Inferior parietal cortex (tissue), 1 donor: ENCODE data around the gene FIS1.
"Not testable (repeated sequence)": the region's sequence is repeated elsewhere in the genome, so short reads cannot be mapped to it uniquely, and the experiment has no call there.

Experiments
- DNase-seq: peaks from one replicate; pipeline ENCODE4 v3.0.0-alpha.2; 2016; ENCODE audit errors: extremely low spot score

FIS1 gene

DNA sequence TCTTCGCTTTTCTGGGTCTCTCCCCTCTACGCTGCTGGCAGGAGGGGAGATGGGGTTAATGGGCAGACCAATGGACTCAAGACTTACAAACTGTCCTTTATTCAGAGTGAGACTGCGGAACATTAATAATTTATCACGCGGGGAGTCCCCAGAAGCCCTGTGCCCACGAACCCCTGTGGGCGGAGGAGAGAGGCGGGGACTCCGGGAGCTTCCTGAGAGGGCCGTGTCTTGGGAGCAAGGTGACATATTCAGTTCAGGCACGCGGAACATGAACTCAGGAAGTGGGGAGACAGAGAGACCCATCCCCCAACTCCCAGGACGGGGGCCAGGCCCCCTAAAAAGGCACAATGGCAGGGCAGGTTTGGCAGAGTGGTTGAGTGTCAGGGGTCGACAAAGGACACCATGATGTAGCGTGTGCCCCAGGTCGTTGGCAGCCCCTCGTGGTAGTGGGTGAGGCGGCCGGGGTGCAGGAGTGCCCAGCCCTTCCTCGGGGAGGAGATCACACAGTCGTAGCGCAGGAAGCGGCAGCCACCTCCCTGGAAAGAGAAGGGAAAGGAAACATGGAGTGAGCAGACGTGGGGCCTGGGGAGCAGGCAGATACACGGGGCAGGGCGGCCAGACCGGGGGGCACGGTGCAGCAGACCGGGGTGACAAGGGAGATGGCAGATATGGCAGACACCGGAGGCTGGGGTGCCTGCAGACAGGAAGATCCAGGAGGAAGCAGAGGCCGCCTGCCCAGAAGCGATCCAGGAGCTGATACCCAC, 38.8 kb downstream of the FIS1 start:
- DNase-seq: no peak

DNA sequence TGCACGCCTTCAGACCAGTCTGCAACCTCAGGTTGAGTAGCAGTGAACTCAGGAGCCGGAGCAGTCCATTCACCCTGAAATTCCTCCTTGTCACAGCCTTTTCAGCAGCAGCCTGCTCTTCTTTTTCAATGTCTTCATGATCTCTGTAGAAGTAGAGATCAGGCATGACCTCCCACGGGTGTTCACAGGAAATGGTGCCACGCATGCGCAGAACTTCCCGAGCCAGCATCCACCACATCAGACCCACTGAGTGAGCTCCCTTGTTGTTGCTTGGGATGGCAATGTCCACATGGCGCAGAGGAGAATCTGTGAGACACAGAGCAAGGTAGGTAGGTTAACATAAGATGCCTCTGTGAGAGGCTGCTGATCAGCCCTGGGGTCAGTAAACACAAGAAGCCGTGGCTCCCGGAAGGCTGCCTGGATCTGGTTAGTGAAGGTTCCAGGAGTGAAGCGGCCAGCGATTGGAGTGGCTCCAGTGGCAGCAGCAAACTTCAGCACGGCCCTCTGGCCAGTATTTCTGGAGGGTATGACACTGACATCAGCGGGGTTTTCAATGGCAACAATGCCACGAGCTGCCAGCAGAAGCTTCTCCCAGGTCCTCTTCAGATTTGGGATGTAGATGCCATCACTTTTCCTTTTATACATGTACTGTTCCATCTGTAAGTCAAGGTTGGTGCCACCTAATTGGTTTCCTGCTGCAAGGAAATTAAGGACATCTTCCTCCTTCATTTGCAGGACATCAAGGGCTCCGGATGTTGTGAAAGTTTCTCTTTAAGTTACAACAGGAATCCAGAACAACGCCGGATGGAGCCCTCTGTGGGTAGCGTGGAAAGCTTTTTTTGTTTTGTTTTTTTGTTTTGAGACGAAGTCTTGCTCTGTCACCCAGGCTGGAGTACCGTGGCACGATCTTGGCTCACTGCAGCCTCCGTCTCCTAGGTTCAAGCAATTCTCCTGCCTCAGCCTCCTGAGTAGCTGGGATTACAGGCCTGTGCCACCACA, 40.8 kb downstream of the FIS1 start:
- not testable (repeated sequence) for DNase-seq

DNA sequence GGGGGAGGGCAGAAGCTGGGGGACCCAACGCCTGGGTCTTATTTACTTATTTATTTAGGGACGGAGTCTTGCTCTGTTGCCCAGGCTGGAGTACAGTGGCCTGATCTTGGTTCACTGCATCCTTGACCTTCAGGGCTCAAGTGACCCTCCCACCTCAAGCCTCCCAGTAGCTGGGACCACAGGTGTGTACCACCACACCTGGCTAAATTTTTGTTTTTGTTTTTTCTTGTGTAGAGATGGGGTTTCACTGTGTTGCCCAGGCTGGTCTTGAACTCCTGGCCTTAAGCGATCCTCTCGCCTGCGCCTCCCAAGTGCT, 42.3 kb downstream of the FIS1 start:
- DNase-seq: no peak

DNA sequence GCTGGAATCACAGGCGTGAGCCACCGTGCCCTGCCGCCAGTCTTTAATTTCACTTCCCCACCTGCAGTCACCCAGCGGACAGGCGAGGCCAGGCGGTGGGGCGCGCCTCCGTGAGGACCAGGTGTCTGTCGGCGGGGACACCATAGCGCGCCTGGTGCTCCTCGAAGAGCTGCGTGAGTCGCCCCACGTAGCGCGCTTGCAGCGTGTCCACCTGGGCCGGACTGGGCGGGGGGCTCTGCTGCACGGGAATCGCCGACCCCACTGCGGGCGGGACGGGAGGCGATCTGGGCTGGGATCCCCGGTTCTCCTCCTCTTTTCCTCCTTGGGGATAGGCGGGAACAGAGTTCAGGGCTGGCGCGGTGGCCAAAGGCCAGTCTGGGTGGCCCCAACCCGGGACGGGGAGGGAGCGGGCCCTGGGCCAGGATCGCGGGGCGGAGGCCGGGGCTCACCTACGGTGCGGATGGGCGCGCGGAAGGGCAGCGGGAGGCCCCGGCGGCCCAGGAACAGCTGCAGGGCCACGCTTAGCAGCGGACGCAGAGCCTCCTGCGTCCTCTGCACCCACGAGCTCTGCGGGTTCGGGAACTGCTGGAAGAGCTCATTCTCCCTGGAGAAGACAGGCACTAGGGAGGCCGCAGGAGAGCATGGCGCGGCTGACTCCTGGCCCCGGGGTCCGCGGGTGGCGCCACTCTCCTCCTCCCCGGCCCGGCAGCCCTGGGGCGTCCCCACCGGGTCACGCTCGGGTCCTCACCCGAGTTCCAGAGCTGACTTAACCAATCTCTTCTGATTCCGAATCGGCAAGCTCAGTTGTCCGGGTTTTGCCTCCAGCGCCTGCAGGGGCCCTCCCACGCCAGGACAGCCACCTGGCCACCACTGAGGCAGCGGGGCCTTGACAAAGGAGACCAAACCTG, 42.9 kb downstream of the FIS1 start:
- DNase-seq: no peak

DNA sequence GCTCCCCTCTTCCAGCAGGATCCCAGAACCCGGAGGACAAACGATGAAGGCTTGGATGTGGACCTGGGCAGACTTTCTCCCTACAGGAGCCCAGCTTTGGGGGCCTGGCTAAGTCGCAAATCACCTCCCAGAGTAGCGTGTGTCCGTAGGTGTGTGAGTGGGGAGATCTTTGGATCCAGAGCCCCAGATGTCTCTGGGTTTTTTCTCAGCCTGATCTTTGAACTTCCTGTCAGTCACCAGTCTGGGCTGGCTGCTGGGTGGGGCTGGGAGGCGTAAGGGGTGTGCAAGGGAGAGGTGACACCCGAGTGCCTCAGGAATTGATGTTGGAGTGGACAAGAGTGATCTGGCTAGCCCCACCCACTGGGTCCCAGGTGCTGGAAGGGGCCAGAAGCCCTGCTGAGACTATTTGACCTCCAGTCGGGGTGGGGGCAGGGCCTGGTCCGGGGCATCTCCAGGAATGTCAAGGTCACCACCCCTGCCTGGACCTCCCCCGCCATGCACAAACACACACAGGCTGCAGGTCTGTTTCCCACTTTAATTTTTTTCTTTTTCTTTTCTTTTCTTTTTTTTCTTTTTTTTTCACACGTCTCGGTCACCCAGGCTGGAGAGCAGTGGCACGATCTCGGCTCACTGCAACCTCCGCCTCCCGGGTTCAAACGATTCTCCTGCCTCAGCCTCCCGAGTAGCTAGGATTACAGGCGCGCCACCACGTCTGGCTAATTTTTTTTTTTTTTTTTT, 43.9 kb downstream of the FIS1 start, which contains the start of gene MOGAT3:
Gene MOGAT3, minus strand, starts transcription at position 175 of the 738 bp plus-strand sequence. CDS start 182 bp downstream, outside the sequence.
- DNase-seq: no peak

DNA sequence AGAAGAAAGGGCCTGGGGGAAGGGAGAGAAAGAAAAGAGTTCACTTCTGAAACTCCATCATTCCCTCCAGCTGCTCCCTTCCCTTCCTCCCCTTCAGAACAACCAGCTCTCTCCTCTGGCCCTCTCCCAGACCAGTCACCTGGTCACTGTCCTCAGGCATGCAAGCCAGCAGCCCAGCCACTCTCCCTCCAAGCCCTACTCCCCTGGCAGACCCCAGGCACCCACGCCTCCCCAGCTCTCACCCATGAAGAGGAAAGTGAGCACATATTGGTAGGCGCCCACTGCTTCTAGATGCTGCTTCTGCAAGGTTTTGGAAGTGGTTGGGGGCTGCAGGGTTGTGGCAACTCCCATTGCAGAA, 44.4 kb downstream of the FIS1 start:
- DNase-seq: no peak

DNA sequence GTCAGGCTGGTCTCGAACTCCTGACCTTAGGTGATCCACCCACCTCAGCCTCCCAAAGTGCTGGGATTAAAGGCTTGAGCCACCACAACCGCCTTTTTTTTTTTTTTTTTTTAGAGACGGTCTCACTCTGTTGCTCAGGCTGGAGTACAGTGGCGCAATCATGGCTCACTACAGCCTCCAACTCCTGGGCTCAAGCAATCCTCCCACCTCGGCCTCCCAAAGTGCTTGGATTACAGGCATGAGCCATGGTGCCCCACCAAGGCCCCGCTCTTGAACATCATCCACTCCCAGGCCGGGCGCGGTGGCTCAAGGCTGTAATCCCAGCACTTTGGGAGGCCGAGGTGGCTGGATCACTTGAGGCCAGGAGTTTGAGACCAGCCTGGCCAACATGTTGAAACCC, 45.4 kb downstream of the FIS1 start:
- DNase-seq: not testable (repeated sequence)

DNA sequence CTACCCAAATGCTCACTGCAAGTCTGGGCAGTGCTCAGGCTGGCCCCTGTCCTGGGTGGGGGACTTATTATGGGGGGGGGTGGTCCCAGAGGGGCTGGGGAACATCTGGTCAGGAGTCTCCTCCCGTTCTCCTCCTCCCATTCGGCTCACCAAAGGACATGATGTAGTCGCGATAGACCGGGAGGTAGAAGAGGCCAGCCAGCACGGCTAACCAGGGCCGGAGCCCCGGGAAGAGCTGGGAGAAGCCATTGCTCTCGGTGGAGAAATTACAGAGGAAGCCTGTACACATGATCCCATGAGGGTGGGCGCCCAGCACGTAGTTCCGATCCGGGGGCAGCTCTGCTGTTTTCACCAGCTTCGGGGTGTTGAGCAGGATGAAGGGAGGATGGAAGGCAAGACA, 46.4 kb downstream of the FIS1 start:
- DNase-seq: no peak

DNA sequence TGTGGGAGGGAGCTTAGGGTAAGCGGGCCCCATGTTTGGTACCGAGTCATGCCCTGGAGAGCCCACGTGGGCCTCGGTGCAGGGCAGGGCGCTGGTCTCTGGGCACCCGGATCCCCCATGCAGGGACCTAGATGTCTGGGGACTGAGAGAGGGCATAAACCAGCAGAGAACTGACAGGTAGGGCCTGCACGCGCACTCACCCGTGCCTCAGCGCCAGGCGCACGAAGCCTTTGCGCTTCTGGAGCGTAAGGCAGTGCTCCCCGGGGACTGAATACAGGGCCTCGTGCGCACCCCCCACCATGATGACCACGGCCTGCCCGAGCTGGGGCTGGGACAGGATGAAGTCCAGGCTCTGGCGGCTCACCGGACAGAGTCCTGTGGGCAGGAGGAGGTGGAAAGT, 46.9 kb downstream of the FIS1 start:
- no peak for DNase-seq

DNA sequence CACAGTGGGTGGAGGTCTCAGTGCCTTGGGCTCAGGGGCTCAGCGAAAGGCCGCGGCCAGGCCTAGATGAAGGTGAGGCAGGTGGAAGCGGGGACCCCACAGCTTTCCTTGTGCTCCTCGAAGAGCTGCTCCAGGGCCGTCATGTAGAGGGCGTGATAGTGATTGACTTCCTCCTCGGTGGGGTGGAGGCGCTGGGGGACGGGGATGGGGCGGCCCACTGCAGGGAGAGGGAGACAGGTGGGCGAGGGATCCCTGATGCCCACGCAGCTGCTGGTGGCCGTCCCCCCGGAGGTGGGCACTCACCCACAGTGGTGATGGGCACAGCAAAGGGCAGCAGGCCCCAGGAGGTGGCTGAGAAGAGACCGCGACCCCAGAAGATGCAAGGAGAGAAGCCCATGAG, 49.0 kb downstream of the FIS1 start:
- DNase-seq: no peak
